H1 (cell line): ENCODE data around the gene TACR2. TPM values are rescaled to one million over a fixed set of nuclear protein-coding genes. Genes with fewer than 3 reads are reported as not detected.

Source experiments
- ASH2L ChIP-seq: fragments of 200-600, 300-600 bp; sonication (generic); IDR thresholded peaks from one replicate; pipeline ENCODE4 v1.7.1; 2017; ENCODE audit warnings: low read length
- CHD2 ChIP-seq: IDR thresholded peaks from 2 replicates; pipeline ENCODE4 v1.6.1; 2012; ENCODE audit warnings: low read length, improper control_type of control experiment
- CREB1 ChIP-seq: IDR thresholded peaks from 2 replicates; pipeline ENCODE4 v1.6.1; 2012; ENCODE audit warnings: inconsistent platforms
- EGR1 ChIP-seq: IDR thresholded peaks from 2 replicates; pipeline ENCODE4 v1.6.1; 2011; ENCODE audit warnings: low read depth, low read length, borderline replicate concordance
- JUND ChIP-seq: IDR thresholded peaks from 2 replicates; pipeline ENCODE4 v1.6.1; 2011; ENCODE audit warnings: mild to moderate bottlenecking, improper control_type of control experiment, low read length
- KDM5A ChIP-seq: fragments of 200-600 bp; IDR thresholded peaks from 2 replicates; pipeline ENCODE4 v1.7.1; 2012; ENCODE audit warnings: mild to moderate bottlenecking, low read length, inconsistent platforms, mixed read lengths
- MAX ChIP-seq: IDR thresholded peaks from 2 replicates; pipeline ENCODE4 v1.6.1; 2012; ENCODE audit warnings: inconsistent platforms
- NRF1 ChIP-seq: IDR thresholded peaks from 2 replicates; pipeline ENCODE4 v1.6.1; 2011; ENCODE audit warnings: mild to moderate bottlenecking, low read depth, low read length, improper control_type of control experiment
- PHF8 ChIP-seq: fragments of 200-600 bp; sonication (generic); conservative IDR thresholded peaks from 2 replicates; pipeline ENCODE4 v1.7.1; 2012; ENCODE audit warnings: low read depth, mild to moderate bottlenecking, inconsistent platforms, low read length, moderate library complexity
- POLR2A ChIP-seq, 2 experiments: IDR thresholded peaks; 1 replicate in 1 of 2; 2 replicates in 1 of 2; pipeline ENCODE4 v1.6.1; 2011; ENCODE audit warnings: low read depth in 2 of 2, low read length in 2 of 2, mild to moderate bottlenecking in 2 of 2; ENCODE audit errors: control extremely low read depth in 1 of 2
- POLR2AphosphoS5 ChIP-seq: IDR thresholded peaks from 2 replicates; pipeline ENCODE4 v1.6.1; 2011; ENCODE audit warnings: low read depth, low read length
- RFX5 ChIP-seq: IDR thresholded peaks from 2 replicates; pipeline ENCODE4 v1.6.1; 2011; ENCODE audit warnings: low read depth, low read length, improper control_type of control experiment, borderline replicate concordance
- RXRA ChIP-seq: IDR thresholded peaks from 2 replicates; pipeline ENCODE4 v1.6.1; 2011; ENCODE audit warnings: low read depth, mild to moderate bottlenecking, low read length, moderate library complexity; ENCODE audit not compliant: insufficient read depth
- SIN3A ChIP-seq, 2 experiments: IDR thresholded peaks in 1 of 2; conservative IDR thresholded peaks in 1 of 2; 2 replicates each; pipeline ENCODE4 v1.6.1; 2011 to 2012; ENCODE audit warnings: low read length in 2 of 2, improper control_type of control experiment in 1 of 2, low read depth in 1 of 2, mild to moderate bottlenecking in 1 of 2
- SIRT6 ChIP-seq: IDR thresholded peaks from one replicate; pipeline ENCODE4 v1.7.1; 2012; ENCODE audit warnings: low read length, inconsistent platforms
- SP1 ChIP-seq: IDR thresholded peaks from 2 replicates; pipeline ENCODE4 v1.6.1; 2011; ENCODE audit warnings: low read depth, low read length
- SP2 ChIP-seq: IDR thresholded peaks from 2 replicates; pipeline ENCODE4 v1.6.1; 2012; ENCODE audit warnings: mild to moderate bottlenecking, low read length, inconsistent platforms
- SP4 ChIP-seq: IDR thresholded peaks from 2 replicates; pipeline ENCODE4 v1.6.1; 2012; ENCODE audit warnings: low read length, inconsistent platforms
- SRF ChIP-seq: IDR thresholded peaks from 2 replicates; pipeline ENCODE4 v1.6.1; 2011; ENCODE audit warnings: mild to moderate bottlenecking, low read depth, low read length, moderate library complexity
- TCF12 ChIP-seq: IDR thresholded peaks from 2 replicates; pipeline ENCODE4 v1.6.1; 2011; ENCODE audit warnings: low read depth, mild to moderate bottlenecking, low read length
- polyA plus RNA-seq, 7 experiments: library from polyadenylated mRNA; depleted of rRNA in 3 of 7; stranded (reverse) in 5 of 7; unstranded in 2 of 7; fragments of >200 nt in 5 of 7; fragments of 200-250 nt in 2 of 7; gene quantifications; 1 replicate in 5 of 7; 2 replicates in 1 of 7; 4 replicates in 1 of 7; pipeline versions ENCODE4 v1.2.1 to v1.2.3, GENCODE V29; 2011 to 2013; ENCODE audit warnings: missing spikeins in 2 of 7, mixed read lengths in 2 of 7
- total RNA-seq: library from RNA; stranded (reverse); fragmentation: NEBNext Ultra II Directional; extraction: Animal tissue kit (Norgen Biotek cat#: 25700); gene quantifications from 2 replicates; pipeline ENCODE4 v1.2.1, GENCODE V29; 2021
- TF ChIP-seq, protein P1 (sequence below): IDR thresholded peaks from 2 replicates; pipeline ENCODE4 v1.6.1; 2011; ENCODE audit warnings: low read length, improper control_type of control experiment

Gene TACR2
- total and polyA plus RNA-seq, 2 of the 8 experiments (the other 6 are each of a cell fraction or from before 2014, with no cell fraction given), result 0.06 TPM; not detected in 1

DNA sequence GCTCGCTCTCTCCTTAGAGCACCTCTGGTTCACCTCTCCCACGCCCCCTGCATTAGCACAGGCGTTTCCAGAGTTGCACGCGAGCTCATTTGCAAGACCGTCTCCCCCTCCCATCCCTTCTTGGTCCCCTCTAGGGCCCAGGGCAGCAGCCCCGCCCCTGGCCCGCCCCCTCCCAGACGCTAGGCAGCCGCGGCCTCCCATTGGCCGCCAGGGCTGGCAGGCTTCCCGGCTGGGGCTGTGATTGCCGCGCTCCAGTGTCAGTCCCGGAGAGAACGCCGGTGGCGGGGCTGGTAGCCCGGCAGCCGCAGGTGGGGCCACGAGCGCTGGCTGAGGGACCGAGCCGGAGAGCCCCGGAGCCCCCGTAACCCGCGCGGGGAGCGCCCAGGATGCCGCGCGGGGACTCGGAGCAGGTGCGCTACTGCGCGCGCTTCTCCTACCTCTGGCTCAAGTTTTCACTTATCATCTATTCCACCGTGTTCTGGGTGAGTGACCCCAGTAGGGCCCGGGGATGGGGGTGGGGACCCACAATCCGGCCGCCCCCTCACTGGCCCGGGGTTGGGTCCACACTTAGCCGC lies 34.6 kb upstream of the TACR2 start, which contains the start of gene TSPAN15 (continued):
- TF ChIP-seq SIN3A (conservative IDR thresholded peaks at IDR 0.05 in 1 of 2, IDR thresholded peaks at IDR 0.05 in 1 of 2; ENCODE audit: low read depth in 1 of 2, low read length in 2 of 2) (peak in 1 of 2 experiments; percentile 13; a peak in 1 of 4 replicates), EGR1 (peak; percentile 40; the same call in 1 of the 2 replicates), NRF1 (no peak), CREB1 (peak; percentile 47; the same call in 1 of the 2 replicates), SP1 (peak; percentile 96), MAX (no peak), CHD2 (peak; percentile 88), KDM5A (no peak), ASH2L (peak; percentile 74), SRF (no peak), RXRA (0 out of 2 replicates have a peak, but pooled peaks have one; percentile 69), JUND (no peak), POLR2AphosphoS5 (peak; percentile 77), POLR2A (IDR thresholded peaks at IDR 0.05; ENCODE audit: control extremely low read depth in 1 of 2, low read depth in 2 of 2, low read length in 2 of 2) (no peak), PHF8 (peak; percentile 51), RFX5 (no peak), SIRT6 (no peak), TCF12 (0 out of 2 replicates have a peak, but pooled peaks have one; percentile 40), SP4 (peak; percentile 46; the same call in 1 of the 2 replicates), SP2 (peak; percentile 85)
- TF ChIP-seq, protein P1, sequence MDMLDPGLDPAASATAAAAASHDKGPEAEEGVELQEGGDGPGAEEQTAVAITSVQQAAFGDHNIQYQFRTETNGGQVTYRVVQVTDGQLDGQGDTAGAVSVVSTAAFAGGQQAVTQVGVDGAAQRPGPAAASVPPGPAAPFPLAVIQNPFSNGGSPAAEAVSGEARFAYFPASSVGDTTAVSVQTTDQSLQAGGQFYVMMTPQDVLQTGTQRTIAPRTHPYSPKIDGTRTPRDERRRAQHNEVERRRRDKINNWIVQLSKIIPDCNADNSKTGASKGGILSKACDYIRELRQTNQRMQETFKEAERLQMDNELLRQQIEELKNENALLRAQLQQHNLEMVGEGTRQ, result no peak
